Right cardiac atrium (tissue), 5 donors: ENCODE data around the gene TSPAN14. TPM values are rescaled to one million over a fixed set of nuclear protein-coding genes. Genes with fewer than 3 reads are reported as not detected.

Experiments
- ATAC-seq, 2 donors: fragments of 200-7000 bp; cut with Tn5 transposase; one replicate each; pipeline versions ENCODE4 v1.8.0 to v1.9.1; 2020; ENCODE audit warnings: moderate library complexity in 2 of 2, mild to moderate bottlenecking in 1 of 2
- DNase-seq, 3 donors: peaks; one replicate each; pipeline ENCODE4 v3.0.0-alpha.2; 2020
- H3K27ac ChIP-seq: one replicate; pipeline ENCODE4 v1.5.1; 2013; ENCODE audit warnings: mild to moderate bottlenecking, low read length, control low read depth, moderate library complexity
- H3K27me3 ChIP-seq: one replicate; pipeline ENCODE4 v1.6.1; 2013; ENCODE audit not compliant: control insufficient read depth, insufficient read depth
- H3K4me1 ChIP-seq: one replicate; pipeline ENCODE4 v1.6.1; 2013; ENCODE audit warnings: low read length; ENCODE audit not compliant: control insufficient read depth, insufficient read depth
- H3K4me3 ChIP-seq: one replicate; pipeline ENCODE4 v1.5.1; 2013; ENCODE audit warnings: low read length, control low read depth
- H3K9me3 ChIP-seq: one replicate; pipeline ENCODE4 v1.6.1; 2013; ENCODE audit warnings: low read length; ENCODE audit not compliant: control insufficient read depth
- WGBS: extraction: QIAGEN DNeasy Blood & Tissue Kit; methylation state at CpG from one replicate; pipeline ENCODE4 v1.1.7; 2013; 5-methylcytosine and 5-hydroxymethylcytosine counted together
- intact Hi-C, 4 donors: fragments of 100-400 bp; cut with DNase I; formaldehyde crosslinking; loops; one replicate each; pipeline versions ENCODE4 v1.11.0 to v1.14.0; 2022 to 2023
- polyA plus RNA-seq: library from polyadenylated mRNA; stranded (reverse); fragments of 200-250 nt; gene quantifications from one replicate; pipeline ENCODE4 v1.2.3, GENCODE V29; 2013
- total RNA-seq, 4 donors: library from RNA; stranded (reverse); fragmentation: NEBNext Ultra II Directional; extraction: Animal tissue kit (Norgen Biotek cat#: 25700); gene quantifications; one replicate each; pipeline ENCODE4 v1.2.1, GENCODE V29; 2021
- donor health status: healthy with polysubstance abuse.
- donor health status: DM: no; HTN: yes; CAD: no.
- donor health status: DM: no; HTN: no; CAD: no.
- donor health status: DM: no; HTN: yes; CAD: no; lungs with severe emphysema.
- donor health status: DM: yes; HTN: yes; CAD: no.

Gene TSPAN14
- total and polyA plus RNA-seq, 5 donors: 24.4 to 44.1 (median 29.1) TPM

DNA sequence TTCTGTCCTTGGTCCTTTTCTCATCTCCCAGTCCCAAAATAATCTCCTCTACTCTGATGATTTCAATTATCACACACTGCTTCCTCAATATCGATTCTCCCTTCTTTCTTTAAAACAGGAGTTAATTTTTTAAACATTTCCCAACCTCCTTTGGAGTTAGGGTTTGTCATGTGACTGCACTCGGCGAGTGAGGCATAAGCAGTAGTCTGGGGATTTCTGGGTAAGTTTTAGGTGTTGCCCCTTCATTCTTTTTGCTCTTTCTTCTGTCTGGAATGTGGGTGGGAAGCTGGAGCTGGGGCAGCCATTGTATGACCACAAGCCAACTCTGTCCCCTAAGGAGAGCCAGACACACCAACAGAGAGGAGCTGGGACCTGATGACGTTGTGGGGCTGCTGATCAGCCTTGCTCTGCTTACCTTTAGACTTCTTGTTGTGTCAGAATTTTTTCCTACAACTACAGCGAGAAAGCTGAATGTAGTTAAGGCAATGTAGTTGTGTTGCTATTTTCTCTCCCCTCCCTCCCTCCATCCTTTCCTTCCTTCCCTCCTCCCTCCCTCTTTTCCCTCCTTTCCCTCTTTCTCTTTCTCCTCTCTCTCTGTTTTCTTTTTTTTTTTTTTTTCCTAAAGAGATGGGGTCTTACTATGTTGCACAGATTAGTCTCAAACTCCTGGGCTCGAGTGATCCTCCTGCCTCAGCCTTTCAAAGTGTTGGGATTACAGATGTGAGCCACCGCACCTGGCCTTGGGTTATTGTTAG is 6.5 kb upstream of the TSPAN14 start:
- Histone ChIP-seq H3K27ac (no peak overlapping the region), H3K27me3 (no peaks in the 10 kb centered on the region), H3K4me3 (no peak overlapping the region), H3K9me3 (no peaks in the 10 kb centered on the region), H3K4me1 (no peaks in the 10 kb centered on the region)
- DNase-seq (no peak), ATAC-seq (no peak)
- 76% methylated on average over 7 of the region's 7 CpGs for WGBS
- intact Hi-C loops: loop anchor here (5.0 to 10.0 kb wide), 4 partner anchors 55 to 477 kb away; no protein-coding TSS in a partner anchor

DNA sequence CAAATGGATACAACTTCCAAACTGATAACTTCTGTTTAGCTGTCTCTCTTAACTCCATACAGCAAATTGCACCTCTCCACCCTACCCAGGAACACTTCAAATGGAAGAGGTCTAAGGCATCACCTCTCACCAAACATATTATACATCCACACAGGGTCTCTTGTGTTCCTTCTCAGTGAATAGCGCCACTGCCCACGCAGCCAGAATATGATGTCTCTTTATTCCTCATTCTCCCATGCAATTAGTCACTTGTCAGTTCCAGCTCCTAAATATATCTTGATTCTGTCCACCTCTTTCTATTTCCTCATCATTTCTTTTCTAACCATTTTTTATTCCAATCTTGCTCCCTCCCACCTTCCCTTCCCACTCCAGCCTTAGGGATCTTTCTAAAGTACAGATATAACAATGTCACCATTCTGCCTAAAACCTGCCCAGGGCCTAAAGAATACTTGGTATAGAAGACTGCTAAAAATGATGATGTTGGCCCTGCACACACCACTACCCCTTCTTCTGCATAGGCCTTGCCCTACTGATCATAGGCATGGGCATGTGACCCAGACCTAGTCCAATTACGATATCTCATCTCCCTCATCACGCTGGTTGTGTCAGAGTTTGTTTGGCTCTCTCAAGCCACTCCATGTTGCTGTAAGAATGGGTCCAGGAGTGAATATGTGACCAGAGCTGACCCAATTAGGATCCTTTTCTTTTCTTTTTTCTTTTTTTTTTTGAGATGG is 5.7 kb upstream of the TSPAN14 start:
- Histone ChIP-seq H3K27ac (no peak overlapping the region), H3K27me3 (no peaks in the 10 kb centered on the region), H3K4me1 (peaks cover 5% of the 10 kb centered on the region), H3K9me3 (no peaks in the 10 kb centered on the region), H3K4me3 (no peak overlapping the region)
- ATAC-seq: no peak
- intact Hi-C loops: loop anchor here (5.0 to 10.0 kb wide), 4 partner anchors 54 to 476 kb away; no protein-coding TSS in a partner anchor
- DNase-seq: no peak
- 94% methylated on average over 4 of the region's 4 CpGs for WGBS

DNA sequence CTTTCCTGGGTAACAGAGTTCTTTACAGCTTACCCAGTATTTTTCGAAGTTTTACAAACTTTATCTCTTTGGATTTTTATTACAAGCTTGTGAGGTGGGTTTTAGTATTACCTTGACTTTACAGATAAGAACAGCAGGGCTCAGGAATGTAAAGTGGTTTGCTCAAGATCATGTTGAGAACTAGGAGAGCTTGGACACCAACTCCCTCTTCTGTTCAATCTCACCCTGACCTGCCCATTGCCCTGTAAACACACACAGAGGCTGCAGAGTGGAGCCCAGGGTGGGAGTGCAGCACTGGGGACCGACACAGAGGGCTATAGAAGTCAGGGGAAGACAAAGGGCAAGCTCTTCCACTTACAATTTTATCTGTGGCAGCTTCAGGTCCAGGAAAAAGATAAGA is 4.6 kb upstream of the TSPAN14 start:
- DNase-seq (no peak), ATAC-seq (no peak)
- no peak overlapping the region for H3K27ac ChIP-seq
- H3K4me1 ChIP-seq: peaks cover 5% of the 10 kb centered on the region
- WGBS: 79% methylated on average over 2 of the region's 2 CpGs
- H3K27me3 ChIP-seq: no peaks in the 10 kb centered on the region
- H3K9me3 ChIP-seq: no peaks in the 10 kb centered on the region
- intact Hi-C loops: loop anchor here (5.0 to 10.0 kb wide), 4 partner anchors 53 to 475 kb away; no protein-coding TSS in a partner anchor
- H3K4me3 ChIP-seq: no peak overlapping the region

DNA sequence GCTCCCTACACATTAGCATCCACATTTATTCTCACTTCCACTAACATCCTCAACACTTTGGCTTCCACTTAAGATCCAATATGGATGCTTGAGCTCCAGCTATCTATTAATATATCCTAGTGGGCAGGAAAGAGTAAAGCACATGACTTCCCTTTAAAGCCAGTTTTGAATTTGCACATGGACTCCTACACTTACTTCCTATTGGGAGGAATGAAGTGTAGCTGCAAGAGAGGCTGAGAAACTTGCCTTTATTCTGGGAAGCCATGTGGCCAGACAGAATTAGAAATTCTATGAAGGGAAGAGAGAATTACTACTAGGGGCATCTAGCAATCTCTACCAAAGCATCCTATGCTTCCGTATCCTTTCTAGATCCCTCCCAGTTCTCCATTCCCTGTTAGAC is 3.0 kb upstream of the TSPAN14 start:
- Histone ChIP-seq H3K27me3 (no peaks in the 10 kb centered on the region), H3K27ac (no peak overlapping the region), H3K4me3 (no peak overlapping the region), H3K4me1 (peaks cover 5% of the 10 kb centered on the region), H3K9me3 (no peaks in the 10 kb centered on the region)
- intact Hi-C loops: loop anchor here in 1 of 4 donors (5.0 kb wide), 1 partner anchor 56 kb away; no protein-coding TSS in a partner anchor
- DNase-seq: no peak
- WGBS: 100% methylated on average over 1 of the region's 1 CpG
- ATAC-seq: no peak

DNA sequence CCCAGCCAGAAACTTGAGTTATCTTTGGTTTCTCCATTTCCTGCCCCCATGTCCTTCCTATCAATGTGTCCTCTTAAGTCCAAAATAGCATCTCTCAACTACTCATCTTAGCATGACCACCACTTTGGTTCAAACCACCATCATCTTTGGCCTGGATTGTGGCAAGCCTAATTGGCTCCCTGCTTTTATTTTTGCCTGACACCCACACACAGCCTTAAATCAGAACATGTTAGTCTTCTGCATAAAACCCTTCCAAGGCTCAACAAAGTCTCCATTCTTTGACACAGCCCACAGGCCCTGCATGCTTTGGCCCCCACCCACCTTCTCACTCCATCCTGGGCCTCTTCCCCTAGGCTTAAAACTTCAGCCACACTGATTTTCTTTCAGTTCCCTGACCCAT is 2.0 kb upstream of the TSPAN14 start:
- ATAC-seq (no peak), DNase-seq (no peak)
- Histone ChIP-seq H3K9me3 (no peaks in the 10 kb centered on the region), H3K4me3 (no peak overlapping the region), H3K4me1 (peaks cover 5% of the 10 kb centered on the region), H3K27me3 (no peaks in the 10 kb centered on the region), H3K27ac (no peak overlapping the region)
- intact Hi-C loops: loop anchor here in 2 of 4 donors (2.0 to 5.0 kb wide), 2 partner anchors 53 to 55 kb away; no protein-coding TSS in a partner anchor

DNA sequence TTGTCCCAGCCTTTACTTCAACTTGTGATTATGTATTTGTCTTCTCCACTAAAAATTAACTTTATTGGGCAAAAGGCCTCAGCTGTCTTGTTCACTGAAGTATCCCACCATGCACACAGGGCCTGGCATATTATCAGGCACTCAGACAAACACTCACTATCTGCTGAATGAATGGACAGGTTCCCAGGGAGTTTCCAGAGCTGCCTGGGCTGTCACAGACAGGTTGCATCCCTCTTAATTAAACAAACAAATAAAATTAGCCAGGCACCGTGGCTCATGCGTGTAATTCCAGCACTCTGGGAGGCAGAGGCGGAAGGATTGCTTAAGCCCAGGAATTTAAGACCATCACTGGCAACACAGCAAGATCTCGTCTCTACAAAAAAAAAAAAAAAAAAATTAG is 1.5 kb upstream of the TSPAN14 start:
- Histone ChIP-seq H3K27ac (no peak overlapping the region), H3K4me1 (peaks cover 5% of the 10 kb centered on the region), H3K27me3 (no peaks in the 10 kb centered on the region), H3K9me3 (no peaks in the 10 kb centered on the region), H3K4me3 (no peak overlapping the region)
- no peak for ATAC-seq
- intact Hi-C loops: loop anchor here in 2 of 4 donors (2.0 to 5.0 kb wide), 2 partner anchors 52 to 55 kb away; no protein-coding TSS in a partner anchor
- WGBS: 48% methylated on average over 4 of the region's 4 CpGs
- no peak for DNase-seq

DNA sequence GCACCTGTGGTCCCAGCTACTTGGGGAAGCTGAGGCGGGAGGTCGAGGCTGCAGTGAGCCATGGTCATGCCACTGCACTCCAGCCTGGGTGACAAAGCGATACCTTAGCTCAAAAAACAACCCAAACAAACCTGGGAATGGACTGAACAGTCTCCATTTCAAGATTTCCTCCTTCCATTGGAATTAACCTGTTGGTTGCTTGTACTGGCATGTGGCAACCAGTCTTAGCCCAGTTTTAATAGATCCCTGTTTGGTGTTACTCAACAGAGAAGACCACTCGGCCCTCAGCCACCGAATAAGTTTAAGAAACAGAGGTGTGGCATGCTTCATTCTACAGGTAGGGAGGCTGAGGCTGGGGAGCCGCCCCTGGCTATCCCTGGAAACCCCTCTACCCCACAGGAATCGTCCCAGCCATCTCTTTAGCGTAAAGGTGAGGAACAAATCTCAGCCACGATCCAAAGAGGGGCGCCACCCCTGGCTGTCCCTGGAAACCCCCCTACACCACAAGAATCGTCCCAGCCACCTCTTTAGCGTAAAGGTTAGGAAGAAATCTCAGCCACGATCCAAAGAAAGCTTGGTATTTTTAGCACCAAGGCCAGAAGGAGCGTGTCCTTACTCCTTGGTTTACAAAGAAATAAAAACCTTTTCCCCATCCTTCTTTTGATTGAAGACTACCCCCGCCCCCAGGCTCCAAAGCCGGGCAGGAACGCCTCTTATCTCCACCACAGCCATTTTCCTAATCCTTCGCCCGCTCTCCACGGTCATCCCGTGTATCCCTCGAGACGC is 861 bp upstream of the TSPAN14 start:
- no peak for DNase-seq
- no peaks in the 10 kb centered on the region for H3K9me3 ChIP-seq
- H3K27ac ChIP-seq: peak overlapping the region; percentile 78
- H3K4me3 ChIP-seq: peak overlapping the region; percentile 57
- H3K4me1 ChIP-seq: peaks cover 8% of the 10 kb centered on the region
- intact Hi-C loops: loop anchor here in 2 of 4 donors (2.0 to 5.0 kb wide), 2 partner anchors 52 to 54 kb away; no protein-coding TSS in a partner anchor
- no peak for ATAC-seq
- H3K27me3 ChIP-seq: no peaks in the 10 kb centered on the region
- WGBS: 32% methylated on average over 23 of the region's 23 CpGs

DNA sequence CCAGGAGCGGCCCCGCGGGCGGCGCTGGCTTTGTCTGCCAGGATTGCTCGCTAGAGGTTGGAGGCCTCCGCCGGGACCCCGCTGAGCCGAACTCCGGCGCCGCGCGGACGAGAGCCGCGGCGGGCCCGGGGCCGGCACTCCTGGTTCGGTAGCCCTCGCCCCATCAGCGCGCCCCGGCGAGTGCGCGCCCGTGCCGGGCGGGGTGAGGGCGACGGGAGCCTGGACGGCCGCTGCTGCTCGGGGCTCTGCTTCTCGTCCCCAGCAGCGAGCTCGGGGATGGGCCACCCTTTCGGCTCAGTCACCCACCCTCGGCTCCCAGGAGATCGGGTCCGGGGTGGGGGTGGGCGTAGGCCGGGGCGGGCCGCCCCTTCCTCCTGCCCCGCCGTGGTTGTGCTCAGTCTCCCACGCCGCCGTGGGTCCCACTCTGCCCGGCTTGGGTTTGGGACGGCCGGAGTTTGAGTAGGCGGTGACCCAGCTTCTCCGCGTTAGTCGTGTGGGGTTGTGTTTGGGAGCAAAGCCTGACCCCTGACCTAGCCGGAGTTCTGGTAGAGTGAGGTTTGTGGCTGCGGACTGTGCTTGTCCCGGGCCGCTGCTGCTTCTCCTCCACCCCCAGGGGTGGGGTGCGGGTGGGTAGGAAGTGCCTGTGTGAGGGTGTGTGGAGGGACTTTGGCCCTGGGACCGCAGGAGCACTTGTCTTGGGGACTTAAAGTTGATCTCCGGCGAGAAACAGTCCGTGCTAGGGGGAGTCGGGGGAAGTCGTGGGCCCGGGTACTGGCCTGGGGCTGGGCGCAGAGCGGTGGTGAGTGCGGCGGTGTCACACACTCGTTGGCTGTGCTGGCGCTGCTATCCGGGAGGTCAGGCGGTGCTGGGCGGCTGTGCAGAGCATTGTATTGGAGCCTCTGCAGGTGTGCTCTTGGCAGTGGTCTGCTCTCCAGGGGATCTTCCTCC is 677 bp downstream of the TSPAN14 start:
- peak; percentile 37 to 43 for ATAC-seq
- Histone ChIP-seq H3K9me3 (no peaks in the 10 kb centered on the region), H3K27ac (peak overlapping the region; percentile 96), H3K4me3 (peak overlapping the region; percentile 57), H3K4me1 (peaks cover 20% of the 10 kb centered on the region), H3K27me3 (no peaks in the 10 kb centered on the region)
- peak; percentile 66 to 83 (median 80) for DNase-seq
- intact Hi-C loops: loop anchor here in 2 of 4 donors (5.0 kb wide), 2 partner anchors 48 to 53 kb away; no protein-coding TSS in a partner anchor
- under 1% methylated on average over 81 of the region's 81 CpGs for WGBS

DNA sequence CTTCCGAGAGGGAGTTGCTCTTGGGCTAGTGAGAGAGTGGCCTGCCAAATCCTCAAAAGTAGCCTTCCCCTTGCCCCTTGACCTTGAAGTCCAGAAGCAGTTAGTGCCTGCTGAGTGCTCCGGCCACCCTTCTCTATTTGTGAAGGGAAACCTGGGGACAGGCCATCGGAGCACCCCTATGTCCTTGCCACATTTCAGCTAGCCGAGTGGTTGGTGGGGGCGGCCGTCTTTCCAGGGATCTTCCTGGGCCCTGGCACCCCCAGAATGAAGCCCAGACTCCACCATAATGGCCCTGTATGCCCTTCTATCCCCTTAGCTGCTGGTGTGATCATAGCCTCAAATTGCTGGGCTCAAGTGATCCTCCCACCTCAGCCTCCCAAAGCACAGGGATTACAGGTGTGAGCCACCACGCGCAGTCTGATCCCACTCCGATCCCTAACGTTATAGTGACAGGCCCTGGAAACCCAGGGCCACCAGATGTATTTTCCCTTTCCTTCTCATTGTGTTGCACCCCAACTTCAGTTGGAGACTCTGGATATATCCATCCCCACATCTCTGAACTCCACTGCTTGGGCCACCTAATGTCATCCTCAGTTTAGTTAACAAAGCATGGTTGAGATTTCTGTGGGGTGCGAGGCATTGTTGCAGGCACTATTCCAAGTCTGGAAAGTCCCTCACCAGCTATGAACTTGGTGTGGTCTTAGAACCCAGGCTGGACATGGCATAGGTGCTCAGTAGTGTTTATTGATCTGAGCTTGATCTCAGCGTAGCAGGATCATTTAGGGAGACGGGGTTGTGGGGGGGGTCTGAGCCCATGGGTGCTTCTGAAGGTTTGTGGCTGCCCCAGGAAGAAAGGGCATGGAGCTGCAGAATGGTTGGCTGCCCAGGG is 1.6 kb downstream of the TSPAN14 start:
- intact Hi-C loops: loop anchor here in 1 of 4 donors (5.0 kb wide), 1 partner anchor 47 kb away; no protein-coding TSS in a partner anchor
- no peaks in the 10 kb centered on the region for H3K27me3 ChIP-seq
- peaks cover 25% of the 10 kb centered on the region for H3K4me1 ChIP-seq
- DNase-seq (peak in 1 of 3 donors; percentile 45), ATAC-seq (no peak)
- H3K9me3 ChIP-seq: no peaks in the 10 kb centered on the region
- H3K4me3 ChIP-seq: peak overlapping the region; percentile 57
- H3K27ac ChIP-seq: peak overlapping the region; percentile 96
- 52% methylated on average over 13 of the region's 13 CpGs for WGBS
